ENCODE results near the gene GAB2.

GRCh38 chr11:78217650-78218541, 199.7 kb downstream of the GAB2 start:
- TF ChIP-seq EZH2 (IDR thresholded peaks at IDR 0.05) (no peak), POLR2AphosphoS5 (IDR thresholded peaks at IDR 0.05; ENCODE audit: borderline replicate concordance, low read depth, low read length) (no peak), FOXP2 (optimal IDR thresholded peaks at IDR 0.05; ENCODE audit: control extremely low read depth, extremely low read length, insufficient read depth) (no peak)

Measured in SK-N-MC (cell line).